SK-N-SH (cell line): ENCODE data around the gene PIR. TPM values are rescaled to one million over a fixed set of nuclear protein-coding genes. Genes with fewer than 3 reads are reported as not detected.
A peak's percentile ranks its signal among the peaks of the same experiment; 100 is the strongest.

Experiments
- CTCF ChIA-PET: fragments of 300-600, 350-600 bp; formaldehyde crosslinking; extraction: SDS; loops from one replicate; lab custom pipeline; 2021; lab: Yijun Ruan, JAX
- POLR2A ChIA-PET: fragments of 350-600 bp; sonication (Branson Sonifier 250); formaldehyde crosslinking; extraction: SDS; loops from one replicate; lab custom pipeline; 2020; ENCODE audit warnings: antibody characterized with exemption, inconsistent platforms; lab: Yijun Ruan, JAX
- DNase-seq: peaks from one replicate; pipeline ENCODE4 v3.0.0; 2012
- H2AFZ ChIP-seq: fragments of 200-600 bp; sonication (generic); 2 replicates; pipeline ENCODE4 v1.8.1; 2016; ENCODE audit warnings: antibody characterized with exemption, mild to moderate bottlenecking, low read depth
- H3F3A ChIP-seq: fragments of 200-600 bp; sonication (generic); replicated peaks from 2 replicates; pipeline ENCODE3; 2016; ENCODE audit warnings: antibody characterized with exemption, mild to moderate bottlenecking; ENCODE audit not compliant: insufficient read depth
- H3K27ac ChIP-seq, 2 experiments: fragments of 200-500 bp in 1 of 2; fragments of 200-600 bp in 1 of 2; sonication (Bioruptor generic) in 1 of 2; sonication (generic), shearing (Covaris generic) in 1 of 2; 2 replicates each; pipeline versions ENCODE4 v1.5.1 to v1.6.1; 2014 to 2016; ENCODE audit warnings: low read depth in 2 of 2, inconsistent platforms in 1 of 2, low read length in 1 of 2, mild to moderate bottlenecking in 1 of 2, mixed read lengths in 1 of 2
- H3K27me3 ChIP-seq: fragments of 200-600 bp; sonication (generic), shearing (Covaris generic); 2 replicates; pipeline ENCODE4 v1.6.1; 2016; ENCODE audit warnings: mixed run types; ENCODE audit not compliant: insufficient read depth
- H3K36me3 ChIP-seq, 2 experiments: fragments of 200-500 bp in 1 of 2; fragments of 200-600 bp in 1 of 2; sonication (Bioruptor generic) in 1 of 2; sonication (generic) in 1 of 2; replicated peaks in 1 of 2; 2 replicates each; pipeline versions ENCODE3 to v1.5.1; 2014 to 2016; ENCODE audit warnings: low read length in 1 of 2, mild to moderate bottlenecking in 1 of 2; ENCODE audit not compliant: insufficient read depth in 2 of 2, control insufficient read depth in 1 of 2
- H3K4me1 ChIP-seq, 2 experiments: fragments of 200-500 bp in 1 of 2; fragments of 200-600 bp in 1 of 2; sonication (Bioruptor generic) in 1 of 2; sonication (generic), shearing (Covaris generic) in 1 of 2; 2 replicates each; pipeline versions ENCODE4 v1.5.1 to v1.6.1; 2014 to 2016; ENCODE audit warnings: low read depth in 1 of 2, low read length in 1 of 2, mixed run types in 1 of 2; ENCODE audit not compliant: insufficient read depth in 2 of 2, control insufficient read depth in 1 of 2
- H3K4me2 ChIP-seq: fragments of 200-600 bp; sonication (generic), shearing (Covaris generic); 2 replicates; pipeline ENCODE4 v1.6.1; 2017; ENCODE audit warnings: mixed run types
- H3K4me3 ChIP-seq, 2 experiments: fragments of 200-500 bp in 1 of 2; fragments of 200-600 bp in 1 of 2; sonication (Bioruptor generic) in 1 of 2; sonication (generic), shearing (Covaris generic) in 1 of 2; 2 replicates each; pipeline versions ENCODE4 v1.5.1 to v1.8.1; 2014 to 2016; ENCODE audit warnings: low read depth in 2 of 2, inconsistent platforms in 1 of 2, low read length in 1 of 2, mild to moderate bottlenecking in 1 of 2, mixed read lengths in 1 of 2, moderate library complexity in 1 of 2
- H3K79me2 ChIP-seq: fragments of 200-600 bp; sonication (generic); 2 replicates; pipeline ENCODE4 v1.8.1; 2017; ENCODE audit warnings: mild to moderate bottlenecking; ENCODE audit not compliant: insufficient read depth
- H3K9ac ChIP-seq: fragments of 200-600 bp; sonication (generic); 2 replicates; pipeline ENCODE4 v1.6.1; 2017; ENCODE audit warnings: mixed run types
- H3K9me2 ChIP-seq: fragments of 200-600 bp; sonication (generic); 2 replicates; pipeline ENCODE4 v1.6.1; 2017; ENCODE audit warnings: mixed run types
- H3K9me3 ChIP-seq: fragments of 200-600 bp; sonication (generic); 2 replicates; pipeline ENCODE4 v1.6.1; 2017; ENCODE audit warnings: mixed run types, mild to moderate bottlenecking, moderate library complexity
- H4K20me1 ChIP-seq: fragments of 200-600 bp; sonication (generic); 2 replicates; pipeline ENCODE4 v1.6.1; 2017; ENCODE audit warnings: mild to moderate bottlenecking, mixed run types; ENCODE audit not compliant: insufficient read depth
- CHD2 ChIP-seq: fragments of 150-350 bp; IDR thresholded peaks from 2 replicates; pipeline ENCODE4 v1.6.1; 2018; ENCODE audit warnings: low read length; ENCODE audit not compliant: partially characterized antibody
- MEF2A ChIP-seq: IDR thresholded peaks from 2 replicates; pipeline ENCODE4 v1.4.0; 2012; ENCODE audit warnings: low read depth, borderline replicate concordance
- MXI1 ChIP-seq: IDR thresholded peaks from 2 replicates; pipeline ENCODE4 v1.6.1; 2012; ENCODE audit warnings: mild to moderate bottlenecking, low read depth, low read length, improper control_type of control experiment
- NRF1 ChIP-seq: IDR thresholded peaks from 2 replicates; pipeline ENCODE4 v1.6.1; 2012; ENCODE audit warnings: low read depth, mild to moderate bottlenecking, low read length
- RAD21 ChIP-seq: IDR thresholded peaks from 2 replicates; pipeline ENCODE4 v1.6.1; 2012; ENCODE audit warnings: mild to moderate bottlenecking, low read length
- RFX5 ChIP-seq: IDR thresholded peaks from 2 replicates; pipeline ENCODE4 v1.6.1; 2012; ENCODE audit warnings: mild to moderate bottlenecking, improper control_type of control experiment, low read length
- SMC3 ChIP-seq: IDR thresholded peaks from 2 replicates; pipeline ENCODE4 v1.6.1; 2012; ENCODE audit warnings: low read depth, low read length, improper control_type of control experiment
- whole genome bisulfite sequencing: methylation state at CpG from one replicate; pipeline ENCODE4 v1.1.6; 2017; ENCODE audit warnings: low lambda C conversion rate; 5-methylcytosine and 5-hydroxymethylcytosine counted together
- polyA plus RNA-seq, 3 experiments: library from polyadenylated mRNA; depleted of rRNA; stranded (reverse); fragments of >200 nt; gene quantifications; 2 replicates each; pipeline ENCODE4 v1.2.3, GENCODE V29; 2012
- TF ChIP-seq, protein P1 (sequence below): IDR thresholded peaks from 2 replicates; pipeline ENCODE4 v1.4.0; 2012; ENCODE audit warnings: low read depth, borderline replicate concordance
- TF ChIP-seq, protein P2 (sequence below): IDR thresholded peaks from 2 replicates; pipeline ENCODE4; 2012
- TF ChIP-seq, protein P3 (sequence below): fragments of 150-350 bp; IDR thresholded peaks from 2 replicates; pipeline ENCODE4 v1.6.1; 2017; ENCODE audit warnings: antibody characterized with exemption, low read length, low read depth, borderline replicate concordance
- TF ChIP-seq, protein P4 (sequence below): fragments of 200-600 bp; sonication (generic); IDR thresholded peaks from 2 replicates; pipeline ENCODE4 v1.6.1; 2017; ENCODE audit warnings: antibody characterized with exemption, mild to moderate bottlenecking, moderate library complexity
- TF ChIP-seq, protein P5 (sequence below): fragments of 150-350 bp; IDR thresholded peaks from 2 replicates; pipeline ENCODE4 v1.6.1; 2016; ENCODE audit warnings: mild to moderate bottlenecking, low read depth, low read length

Gene PIR
- polyA plus RNA-seq, 1 of the 3 experiments (the other 2 are of a cell fraction), result 12.3 TPM

DNA sequence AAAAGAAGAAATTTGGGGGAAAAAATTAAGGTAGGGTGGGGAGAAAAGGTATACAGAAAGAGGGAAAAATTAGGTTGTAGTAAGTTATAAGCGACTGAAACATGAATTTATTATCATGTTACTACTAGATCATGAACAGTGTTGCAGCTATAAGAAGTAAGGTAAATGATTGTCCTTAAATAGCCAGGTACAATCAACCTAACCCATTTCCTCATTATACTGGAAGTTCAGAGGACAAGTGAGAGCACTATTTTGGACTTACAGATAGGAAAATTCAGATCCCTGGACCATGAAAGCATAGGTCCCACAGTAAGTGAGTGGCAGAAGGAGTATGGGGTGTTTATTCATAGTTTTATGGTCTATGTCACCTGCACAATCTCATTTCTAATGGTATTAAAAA lies 23.5 kb downstream of the PIR start:
- Histone ChIP-seq H3K9me3 (no peaks in the 10 kb centered on the region), H3K36me3 (no peaks in the 10 kb centered on the region), H3K4me3 (no peak overlapping the region), H4K20me1 (no peaks in the 10 kb centered on the region), H3K9ac (no peak overlapping the region), H3K27ac (peak overlapping the region in 1 of 2 experiments; percentile 99; a peak in 2 of 4 replicates), H3K4me2 (no peak overlapping the region)
- no peak for DNase-seq
- 87% methylated on average over 1 of the region's 1 CpG for WGBS
- POLR2A ChIA-PET, result no interaction called here
- CTCF ChIA-PET, result interaction anchor here (1.0 to 5.6 kb wide), 8 partner anchors 9 to 202 kb away, joined by 3 to 108 read pairs (median 4); no protein-coding TSS in a partner anchor
- TF ChIP-seq NRF1 (no peak), MXI1 (no peak), SMC3 (no peak), RFX5 (no peak), MEF2A (no peak), RAD21 (no peak), CHD2 (no peak)
- TF ChIP-seq, protein P1, sequence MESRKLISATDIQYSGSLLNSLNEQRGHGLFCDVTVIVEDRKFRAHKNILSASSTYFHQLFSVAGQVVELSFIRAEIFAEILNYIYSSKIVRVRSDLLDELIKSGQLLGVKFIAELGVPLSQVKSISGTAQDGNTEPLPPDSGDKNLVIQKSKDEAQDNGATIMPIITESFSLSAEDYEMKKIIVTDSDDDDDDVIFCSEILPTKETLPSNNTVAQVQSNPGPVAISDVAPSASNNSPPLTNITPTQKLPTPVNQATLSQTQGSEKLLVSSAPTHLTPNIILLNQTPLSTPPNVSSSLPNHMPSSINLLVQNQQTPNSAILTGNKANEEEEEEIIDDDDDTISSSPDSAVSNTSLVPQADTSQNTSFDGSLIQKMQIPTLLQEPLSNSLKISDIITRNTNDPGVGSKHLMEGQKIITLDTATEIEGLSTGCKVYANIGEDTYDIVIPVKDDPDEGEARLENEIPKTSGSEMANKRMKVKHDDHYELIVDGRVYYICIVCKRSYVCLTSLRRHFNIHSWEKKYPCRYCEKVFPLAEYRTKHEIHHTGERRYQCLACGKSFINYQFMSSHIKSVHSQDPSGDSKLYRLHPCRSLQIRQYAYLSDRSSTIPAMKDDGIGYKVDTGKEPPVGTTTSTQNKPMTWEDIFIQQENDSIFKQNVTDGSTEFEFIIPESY, result no peak
- TF ChIP-seq, protein P2, sequence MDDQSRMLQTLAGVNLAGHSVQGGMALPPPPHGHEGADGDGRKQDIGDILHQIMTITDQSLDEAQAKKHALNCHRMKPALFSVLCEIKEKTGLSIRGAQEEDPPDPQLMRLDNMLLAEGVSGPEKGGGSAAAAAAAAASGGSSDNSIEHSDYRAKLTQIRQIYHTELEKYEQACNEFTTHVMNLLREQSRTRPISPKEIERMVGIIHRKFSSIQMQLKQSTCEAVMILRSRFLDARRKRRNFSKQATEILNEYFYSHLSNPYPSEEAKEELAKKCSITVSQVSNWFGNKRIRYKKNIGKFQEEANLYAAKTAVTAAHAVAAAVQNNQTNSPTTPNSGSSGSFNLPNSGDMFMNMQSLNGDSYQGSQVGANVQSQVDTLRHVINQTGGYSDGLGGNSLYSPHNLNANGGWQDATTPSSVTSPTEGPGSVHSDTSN, result no peak
- TF ChIP-seq, protein P3, sequence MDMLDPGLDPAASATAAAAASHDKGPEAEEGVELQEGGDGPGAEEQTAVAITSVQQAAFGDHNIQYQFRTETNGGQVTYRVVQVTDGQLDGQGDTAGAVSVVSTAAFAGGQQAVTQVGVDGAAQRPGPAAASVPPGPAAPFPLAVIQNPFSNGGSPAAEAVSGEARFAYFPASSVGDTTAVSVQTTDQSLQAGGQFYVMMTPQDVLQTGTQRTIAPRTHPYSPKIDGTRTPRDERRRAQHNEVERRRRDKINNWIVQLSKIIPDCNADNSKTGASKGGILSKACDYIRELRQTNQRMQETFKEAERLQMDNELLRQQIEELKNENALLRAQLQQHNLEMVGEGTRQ, result no peak
- TF ChIP-seq, protein P4, sequence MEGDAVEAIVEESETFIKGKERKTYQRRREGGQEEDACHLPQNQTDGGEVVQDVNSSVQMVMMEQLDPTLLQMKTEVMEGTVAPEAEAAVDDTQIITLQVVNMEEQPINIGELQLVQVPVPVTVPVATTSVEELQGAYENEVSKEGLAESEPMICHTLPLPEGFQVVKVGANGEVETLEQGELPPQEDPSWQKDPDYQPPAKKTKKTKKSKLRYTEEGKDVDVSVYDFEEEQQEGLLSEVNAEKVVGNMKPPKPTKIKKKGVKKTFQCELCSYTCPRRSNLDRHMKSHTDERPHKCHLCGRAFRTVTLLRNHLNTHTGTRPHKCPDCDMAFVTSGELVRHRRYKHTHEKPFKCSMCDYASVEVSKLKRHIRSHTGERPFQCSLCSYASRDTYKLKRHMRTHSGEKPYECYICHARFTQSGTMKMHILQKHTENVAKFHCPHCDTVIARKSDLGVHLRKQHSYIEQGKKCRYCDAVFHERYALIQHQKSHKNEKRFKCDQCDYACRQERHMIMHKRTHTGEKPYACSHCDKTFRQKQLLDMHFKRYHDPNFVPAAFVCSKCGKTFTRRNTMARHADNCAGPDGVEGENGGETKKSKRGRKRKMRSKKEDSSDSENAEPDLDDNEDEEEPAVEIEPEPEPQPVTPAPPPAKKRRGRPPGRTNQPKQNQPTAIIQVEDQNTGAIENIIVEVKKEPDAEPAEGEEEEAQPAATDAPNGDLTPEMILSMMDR, result no peak
- TF ChIP-seq, protein P5, sequence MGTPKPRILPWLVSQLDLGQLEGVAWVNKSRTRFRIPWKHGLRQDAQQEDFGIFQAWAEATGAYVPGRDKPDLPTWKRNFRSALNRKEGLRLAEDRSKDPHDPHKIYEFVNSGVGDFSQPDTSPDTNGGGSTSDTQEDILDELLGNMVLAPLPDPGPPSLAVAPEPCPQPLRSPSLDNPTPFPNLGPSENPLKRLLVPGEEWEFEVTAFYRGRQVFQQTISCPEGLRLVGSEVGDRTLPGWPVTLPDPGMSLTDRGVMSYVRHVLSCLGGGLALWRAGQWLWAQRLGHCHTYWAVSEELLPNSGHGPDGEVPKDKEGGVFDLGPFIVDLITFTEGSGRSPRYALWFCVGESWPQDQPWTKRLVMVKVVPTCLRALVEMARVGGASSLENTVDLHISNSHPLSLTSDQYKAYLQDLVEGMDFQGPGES, result no peak
- TF ChIP-seq, all 33 proteins: peak for 0
- no peaks in the 10 kb centered on the region for H3K27me3 ChIP-seq
- H3K4me1 ChIP-seq, result peaks cover 0 to 10% of the 10 kb centered on the region in 2 experiments; a peak in 2 of 4 replicates
- no peaks in the 10 kb centered on the region for H3K79me2 ChIP-seq
- H3K9me2 ChIP-seq, result no peaks in the 10 kb centered on the region
- no peaks in the 10 kb centered on the region for H3F3A ChIP-seq
- no peak overlapping the region for H2AFZ ChIP-seq
